LNCAP (cell line): Measurements from ENCODE around the gene FLT3LG.

Source experiments
- CTCF ChIP-seq: fragments of 450-650 bp; IDR thresholded peaks from 2 replicates; pipeline ENCODE4 v1.5.1; 2017; ENCODE audit warnings: mild to moderate bottlenecking

The FLT3LG gene

GRCh38 chr19:49534632-49535385 is 60.8 kb downstream of the FLT3LG start:
- TF ChIP-seq CTCF, result no peak
